ENCODE measurements around the gene DEFB108B.
"Not testable (repeated sequence)": the region's sequence is repeated elsewhere in the genome, so short reads cannot be mapped to it uniquely, and the experiment has no call there.

The DEFB108B gene, protein sequence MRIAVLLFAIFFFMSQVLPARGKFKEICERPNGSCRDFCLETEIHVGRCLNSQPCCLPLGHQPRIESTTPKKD

DNA sequence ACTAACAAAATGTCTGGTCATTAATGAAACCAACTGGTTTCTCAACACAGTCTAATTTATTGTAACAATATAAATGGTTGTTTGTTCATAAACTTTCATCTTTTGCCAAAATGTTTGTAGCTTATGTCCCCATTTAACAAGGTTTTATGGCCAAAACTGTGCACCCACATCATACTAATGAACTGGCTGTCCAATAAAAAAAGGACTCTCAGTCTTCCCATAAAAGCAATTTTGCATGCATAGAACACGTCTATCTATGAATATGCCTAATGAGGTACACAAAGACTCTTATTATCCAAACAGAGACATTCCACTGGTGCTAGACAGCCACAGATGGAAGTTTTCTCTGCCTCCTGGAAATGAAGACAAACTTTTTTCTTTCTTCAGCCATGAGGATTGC, at the start of gene DEFB108B:
DEFB108B (plus strand) TSS at position 390 of the 400 bp plus-strand sequence; CDS start at position 390, 0 bp downstream.
- DNase-seq, result not testable (repeated sequence)

DNA sequence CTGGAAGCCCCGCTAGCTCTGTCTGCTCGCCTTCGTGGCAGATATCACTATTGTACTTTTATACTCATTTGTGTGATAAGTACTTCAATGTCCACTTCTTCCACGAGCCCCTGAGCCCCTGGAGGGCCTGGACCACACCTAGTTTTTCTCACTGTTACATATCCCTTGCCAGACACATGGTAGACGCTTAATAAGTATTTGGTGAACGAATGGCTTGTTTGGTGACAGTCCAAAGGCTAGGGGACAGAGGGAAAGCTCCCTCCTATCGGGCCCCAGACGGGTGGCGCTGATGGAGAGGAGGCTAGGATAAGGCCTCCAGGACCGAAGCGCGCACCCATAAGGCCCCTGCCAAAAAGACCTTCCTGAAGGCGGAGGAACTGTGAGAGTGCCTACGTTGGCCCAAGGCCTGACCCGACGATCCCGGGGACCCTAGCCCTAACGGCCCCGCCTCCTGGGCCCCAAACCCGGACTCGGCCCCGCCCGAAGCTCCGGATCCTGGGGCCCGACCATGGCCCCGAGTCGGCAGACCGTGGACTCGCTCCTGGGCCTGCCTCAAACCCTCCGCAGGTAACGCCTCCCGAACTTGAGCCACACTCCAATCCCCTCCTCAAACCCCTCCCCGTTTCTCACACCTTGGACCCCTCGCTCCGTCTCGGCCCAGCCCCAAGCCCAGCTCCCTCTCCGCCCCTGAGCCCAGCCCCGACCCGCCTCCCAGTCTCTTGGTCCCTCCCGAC, 46.7 kb upstream of the DEFB108B start:
- not testable (repeated sequence) for DNase-seq

DNA sequence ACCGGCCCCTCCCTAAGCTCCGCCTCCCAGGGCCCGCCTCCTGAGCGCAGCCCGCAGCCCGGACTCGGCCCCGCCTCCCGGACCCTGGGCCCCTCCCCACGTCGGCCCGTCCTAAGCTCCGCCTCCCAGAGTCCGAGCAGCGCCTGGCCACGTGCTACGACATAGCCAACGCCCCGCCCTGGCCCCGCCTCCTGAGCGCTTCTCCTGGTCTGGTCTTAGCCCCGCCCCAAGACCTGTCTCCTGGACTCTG, 46.2 kb upstream of the DEFB108B start:
- DNase-seq, result peak; percentile 100

DNA sequence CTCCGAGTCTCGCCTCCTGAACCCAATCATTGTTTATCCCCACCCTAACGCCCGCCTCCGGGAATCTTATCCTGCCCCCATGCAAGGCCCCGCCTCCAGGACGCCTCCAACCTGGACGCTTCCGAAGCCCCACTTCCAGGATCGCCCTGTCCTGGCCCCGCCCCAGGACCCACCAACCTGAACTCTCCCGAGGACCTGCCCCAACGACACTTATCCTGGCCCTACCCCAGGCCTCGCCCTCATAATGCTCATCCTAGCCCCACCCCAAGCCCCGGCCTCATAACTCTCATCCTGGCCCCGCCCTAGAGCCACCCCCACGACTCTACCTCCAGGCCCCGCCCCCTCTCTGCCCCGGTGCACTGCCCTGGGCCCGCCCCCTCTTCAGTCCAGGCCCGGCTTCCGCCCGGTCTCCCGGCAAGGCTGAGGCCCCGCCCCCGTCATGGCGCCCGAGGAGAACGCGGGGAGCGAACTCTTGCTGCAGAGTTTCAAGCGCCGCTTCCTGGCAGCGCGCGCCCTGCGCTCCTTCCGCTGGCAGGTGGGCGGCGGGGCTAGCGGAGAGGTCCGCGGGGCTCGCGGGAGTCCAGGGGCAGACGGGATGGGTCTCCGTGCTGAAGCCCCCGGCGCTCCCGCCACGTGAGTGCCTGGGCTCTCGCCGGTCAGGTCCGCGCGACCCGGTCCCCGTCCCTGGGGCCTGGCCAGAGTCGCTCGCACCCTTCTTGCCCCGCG, 45.7 kb upstream of the DEFB108B start:
- DNase-seq, result peak; percentile 87

DNA sequence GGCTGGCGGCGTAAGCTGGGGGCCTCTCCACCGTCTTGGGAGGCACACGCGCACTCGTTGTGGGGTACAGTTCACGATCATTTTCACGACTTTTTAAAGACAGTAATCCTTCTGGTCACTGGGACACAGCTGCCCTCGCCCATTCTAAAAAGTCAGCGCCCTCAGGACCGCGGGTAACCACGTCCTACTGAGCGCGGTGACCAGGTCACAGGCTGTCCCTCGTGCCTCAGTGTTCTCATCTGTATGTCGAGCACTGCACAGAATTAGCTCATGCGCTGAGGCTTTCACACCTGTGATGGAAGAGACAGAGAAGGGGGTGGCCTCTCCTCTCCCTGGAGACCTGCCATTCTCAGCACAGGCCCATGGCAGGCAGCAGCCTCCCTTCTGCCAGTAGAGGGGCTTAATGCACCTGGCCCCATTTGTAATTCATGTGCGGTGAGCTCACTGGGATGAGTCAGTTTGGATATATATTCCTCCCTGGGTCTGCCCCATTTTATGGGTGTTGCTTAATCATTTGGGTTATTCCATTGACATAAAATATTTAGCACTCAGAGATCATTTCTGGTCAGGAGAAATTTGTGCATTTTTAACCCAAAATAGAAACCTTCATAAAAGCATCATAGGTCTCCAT, 45.1 kb upstream of the DEFB108B start:
- peak; percentile 35 for DNase-seq

DNA sequence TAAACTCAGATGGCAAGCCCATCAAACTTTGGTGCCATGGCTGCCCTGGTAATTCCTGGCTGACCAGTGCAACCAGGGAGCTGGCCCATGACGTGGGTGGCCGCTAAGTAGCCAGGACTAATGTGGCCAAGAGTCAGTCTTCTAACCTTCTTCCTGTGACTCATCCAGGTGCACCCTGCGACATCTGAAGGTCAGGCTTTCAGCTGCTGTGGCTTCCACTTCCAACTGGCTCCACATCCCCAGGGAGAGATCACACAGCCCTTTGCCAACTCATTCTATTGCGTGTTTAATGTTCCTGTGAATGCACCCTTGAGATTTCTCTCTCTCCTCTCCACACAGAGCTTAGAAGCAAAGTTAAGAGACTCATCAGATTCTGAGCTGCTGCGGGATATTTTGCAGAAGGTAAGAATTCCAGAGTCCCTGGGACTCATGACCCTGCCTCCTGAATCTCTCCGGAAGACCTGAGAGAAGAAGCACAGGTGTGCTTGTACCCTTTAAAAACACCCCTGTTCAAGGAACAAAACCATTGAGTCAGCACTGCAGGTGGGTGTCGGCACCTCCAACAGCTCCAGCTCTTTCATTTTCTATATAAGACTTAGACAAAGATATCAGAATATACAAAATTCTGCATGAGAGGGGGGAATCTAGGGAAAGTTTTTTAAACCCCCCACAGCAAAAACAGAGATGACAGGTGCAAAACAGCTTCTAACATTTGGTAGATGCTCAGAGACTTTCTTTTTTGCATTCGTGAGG, 43.4 kb upstream of the DEFB108B start:
- DNase-seq, result not testable (repeated sequence)

DNA sequence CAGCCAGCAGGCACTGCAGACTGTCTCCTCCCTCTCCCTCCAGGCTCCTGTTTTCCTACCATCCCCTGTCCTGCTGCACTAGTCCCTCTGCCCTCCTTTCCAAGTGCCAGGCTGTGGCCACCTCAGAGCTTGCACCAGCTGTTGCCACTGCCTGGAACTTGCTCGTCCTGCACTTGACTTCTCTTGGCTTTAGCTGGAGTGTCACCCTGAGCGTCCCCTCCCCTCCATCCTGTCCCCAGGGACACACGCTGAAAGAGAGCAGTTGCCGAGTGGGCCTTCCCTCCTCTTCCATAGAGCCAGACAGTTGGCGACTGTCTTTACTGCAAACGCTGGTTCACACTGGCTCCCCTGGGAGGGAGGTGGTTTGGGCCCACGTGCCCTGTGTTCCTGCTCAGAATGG, 41.9 kb upstream of the DEFB108B start:
- DNase-seq, result not testable (repeated sequence)

DNA sequence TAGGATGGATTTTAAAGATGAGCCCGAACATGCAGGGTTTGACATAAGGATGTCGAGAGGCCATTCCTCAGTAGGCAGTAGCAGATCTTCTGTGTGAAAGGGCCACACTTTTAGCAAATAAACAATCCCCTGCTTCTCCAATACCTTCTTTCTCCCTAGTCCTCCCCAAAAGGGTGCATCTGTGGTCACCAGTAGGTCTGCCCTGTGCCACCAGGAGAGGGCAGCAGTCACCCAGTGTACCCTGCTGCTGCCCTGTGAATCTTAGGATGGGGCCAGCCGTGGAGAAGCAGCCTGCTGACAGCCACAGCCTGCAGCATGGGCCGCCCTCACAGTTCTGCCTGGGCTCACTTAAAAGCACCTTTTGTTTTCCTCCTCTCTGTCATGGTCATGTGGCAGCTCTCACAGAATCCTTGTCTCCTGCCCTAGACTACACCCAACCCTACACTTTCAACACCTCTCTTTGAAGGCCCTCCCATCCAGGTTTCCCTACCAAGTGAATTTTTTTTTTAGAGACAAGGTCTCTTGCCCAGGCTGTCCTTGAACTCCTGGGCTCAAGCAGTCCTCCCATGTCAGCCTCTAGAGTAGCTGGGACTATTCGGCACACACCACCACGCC, 40.3 kb upstream of the DEFB108B start:
- DNase-seq, result peak; percentile 50

DNA sequence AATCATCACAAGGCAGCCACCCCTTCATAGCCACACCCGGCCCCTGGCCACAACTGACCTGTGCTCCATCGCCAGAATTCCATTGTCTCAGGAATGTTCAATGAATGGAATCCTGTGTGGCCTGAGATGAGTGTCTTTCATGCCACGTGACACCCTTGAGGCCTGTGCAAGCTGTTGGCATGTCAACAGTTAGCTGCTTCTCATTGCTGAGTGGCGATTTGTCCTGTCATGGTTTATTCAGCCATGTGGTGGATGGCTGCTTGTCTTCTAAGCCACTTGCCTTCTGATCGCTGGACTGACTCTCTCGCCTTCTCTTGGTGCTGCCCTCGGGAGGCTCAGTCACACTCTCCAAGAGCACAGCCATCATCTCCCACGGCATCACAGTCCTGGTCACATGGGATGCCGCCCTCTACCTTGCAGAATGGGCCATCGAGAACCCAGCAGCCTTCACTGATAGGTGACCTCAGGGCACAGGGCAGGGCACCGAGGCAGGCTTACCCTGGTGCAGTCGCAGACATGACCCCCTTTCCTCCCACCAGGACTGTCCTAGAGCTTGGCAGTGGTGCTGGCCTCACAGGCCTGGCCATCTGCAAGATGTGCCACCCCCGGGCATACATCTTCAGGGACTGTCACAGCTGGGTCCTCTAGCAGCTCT, 38.5 kb upstream of the DEFB108B start:
- DNase-seq, result not testable (repeated sequence)

DNA sequence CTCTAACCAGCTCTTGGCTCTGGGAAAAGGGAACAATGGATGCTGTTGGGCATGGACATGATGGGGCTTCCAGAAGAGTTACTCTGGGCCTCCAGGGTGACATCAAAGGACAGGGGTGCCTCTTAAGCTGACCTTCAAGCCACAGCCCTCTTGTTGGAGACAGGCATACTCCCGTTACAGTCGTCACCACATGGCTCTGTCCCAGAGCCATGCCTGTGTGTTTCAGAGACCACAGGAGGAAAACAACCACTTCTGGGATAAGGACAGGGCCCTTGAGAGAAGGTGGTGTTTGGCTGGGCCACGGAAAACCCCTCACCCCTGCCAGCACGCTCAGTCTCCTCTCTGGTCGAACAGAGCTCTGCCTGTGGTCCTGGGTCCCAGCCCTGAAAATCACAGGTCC, 37.8 kb upstream of the DEFB108B start:
- DNase-seq, result not testable (repeated sequence)

DNA sequence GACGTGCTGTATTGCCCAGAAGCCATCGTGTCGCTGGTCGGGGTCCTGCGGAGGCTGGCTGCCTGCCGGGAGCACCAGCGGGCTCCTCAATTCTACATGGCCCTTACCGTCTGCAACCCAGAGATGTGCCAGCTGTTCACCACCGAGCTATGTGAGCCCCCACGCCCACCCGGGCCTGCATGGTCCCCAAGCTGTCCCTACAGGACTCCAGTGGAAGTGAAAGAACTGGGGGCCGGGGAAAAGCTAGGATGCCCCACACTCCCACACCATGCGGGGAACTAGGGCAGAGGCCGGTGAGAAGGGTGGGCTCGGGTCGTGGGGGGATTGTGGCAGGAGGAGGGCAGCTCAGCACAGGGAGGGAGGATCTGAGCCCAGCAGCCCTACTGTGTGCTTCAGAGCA, 37.0 kb upstream of the DEFB108B start:
- not testable (repeated sequence) for DNase-seq

DNA sequence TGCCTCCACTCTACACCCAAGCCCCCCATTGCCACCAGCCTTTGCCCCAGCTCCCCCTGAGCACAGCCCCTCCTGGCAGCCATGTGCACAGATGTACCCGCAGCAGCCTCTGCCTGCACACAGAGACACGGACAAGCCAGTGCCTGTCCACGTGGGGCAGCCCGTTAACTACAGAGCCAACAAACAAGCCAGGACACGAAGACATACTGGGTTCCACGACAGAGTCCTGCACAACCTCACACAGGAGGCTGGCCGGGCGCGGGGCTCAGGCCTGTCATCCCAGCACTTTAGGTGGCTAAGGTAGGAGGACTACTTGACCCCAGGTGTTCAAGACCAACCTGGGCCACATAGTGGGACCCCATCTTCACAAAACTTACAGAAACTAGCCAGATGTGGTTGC, 36.2 kb upstream of the DEFB108B start:
- DNase-seq, result not testable (repeated sequence)

DNA sequence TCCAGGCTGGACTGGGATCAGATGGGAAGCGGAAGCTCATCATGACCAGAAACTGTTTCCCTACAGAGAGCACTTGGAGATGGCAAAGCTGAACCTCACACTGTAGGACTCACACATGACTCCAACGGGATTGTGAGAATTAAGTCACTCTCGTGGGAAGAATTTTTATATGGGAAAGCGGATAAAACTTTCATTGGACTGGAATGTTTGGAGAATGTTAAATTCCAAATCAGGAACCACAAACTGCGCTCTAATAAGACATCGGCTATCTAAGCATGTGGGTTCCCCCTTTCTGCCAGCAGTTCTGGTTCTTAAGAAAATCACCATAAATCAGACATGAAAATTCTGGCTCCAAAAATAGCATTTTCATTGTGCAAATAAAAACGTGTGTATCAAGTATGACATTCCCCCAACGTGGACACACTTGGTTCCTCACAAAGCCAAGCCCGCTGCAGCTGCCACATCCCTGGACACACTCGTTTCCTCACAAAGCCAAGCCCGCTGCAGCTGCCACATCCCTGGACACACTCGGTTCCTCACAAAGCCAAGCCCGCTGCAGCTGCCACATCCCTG, 33.4 kb upstream of the DEFB108B start:
- DNase-seq, result not testable (repeated sequence)

DNA sequence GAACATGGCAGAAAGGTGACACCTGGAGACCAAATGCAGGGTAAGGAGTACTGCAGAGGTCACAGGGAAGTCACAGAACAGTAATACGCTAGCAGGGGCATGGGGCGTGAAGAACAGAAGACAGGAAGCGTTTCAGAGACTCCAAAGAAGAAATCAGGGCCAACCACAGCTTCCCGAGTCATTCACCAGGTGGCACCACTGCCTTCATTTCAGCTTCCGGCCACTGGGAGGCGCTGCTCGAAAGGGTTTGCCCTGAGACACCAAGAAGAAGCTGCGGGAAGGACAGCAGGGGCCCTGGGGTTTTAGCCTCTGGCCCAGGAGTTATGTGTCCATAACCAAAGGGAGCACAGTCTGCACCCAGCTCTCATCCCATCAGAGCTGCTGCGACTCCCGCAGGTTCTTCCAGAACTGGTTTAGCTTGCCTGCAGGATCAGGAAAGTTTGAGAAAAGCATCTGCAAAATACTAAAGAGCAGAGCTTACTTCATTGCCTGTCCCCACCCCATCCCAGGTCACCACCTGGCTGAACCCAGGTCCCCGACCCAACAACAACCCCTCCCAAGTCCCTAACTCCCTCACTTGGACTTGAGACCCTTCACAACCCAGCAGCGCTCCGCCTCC, 32.6 kb upstream of the DEFB108B start:
- peak; percentile 95 for DNase-seq

DNA sequence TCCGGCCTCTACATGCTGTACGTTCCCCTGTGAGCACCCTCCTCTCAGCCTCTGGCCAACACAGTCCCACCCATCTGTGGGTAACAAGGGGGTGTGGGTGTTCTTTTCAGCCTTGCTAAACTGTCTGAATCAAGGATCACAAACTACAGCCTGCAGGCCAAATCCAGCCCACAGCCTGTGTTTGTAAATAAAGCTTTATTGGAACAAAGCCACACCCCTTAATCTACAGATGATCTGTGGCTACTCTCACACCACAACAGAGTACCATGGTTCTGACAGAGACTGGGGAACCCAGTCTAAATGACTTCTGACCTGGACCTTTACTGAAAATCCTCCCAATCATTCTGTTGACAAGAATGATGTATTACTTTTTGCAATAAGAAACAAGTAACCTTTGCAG, 32.0 kb upstream of the DEFB108B start:
- DNase-seq, result not testable (repeated sequence)

DNA sequence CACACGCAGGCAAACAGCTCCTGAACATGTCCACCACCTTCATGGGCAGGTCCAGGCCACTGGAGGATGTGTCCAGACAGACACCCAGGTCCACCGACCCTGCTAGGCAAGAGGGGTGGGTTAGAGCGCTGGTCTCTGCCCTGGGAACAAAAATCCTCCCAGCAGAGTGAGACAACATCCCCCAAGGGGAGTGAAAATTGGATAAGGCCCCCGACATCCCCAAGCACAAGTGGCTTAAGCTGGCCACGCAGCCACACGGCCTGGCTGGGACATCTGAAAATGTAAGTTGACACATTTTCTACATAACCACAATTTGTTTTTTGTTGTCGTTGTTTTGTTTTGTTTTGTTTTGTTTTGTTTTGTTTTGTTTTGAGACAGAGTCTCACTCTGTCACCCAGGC, 30.1 kb upstream of the DEFB108B start:
- not testable (repeated sequence) for DNase-seq

DNA sequence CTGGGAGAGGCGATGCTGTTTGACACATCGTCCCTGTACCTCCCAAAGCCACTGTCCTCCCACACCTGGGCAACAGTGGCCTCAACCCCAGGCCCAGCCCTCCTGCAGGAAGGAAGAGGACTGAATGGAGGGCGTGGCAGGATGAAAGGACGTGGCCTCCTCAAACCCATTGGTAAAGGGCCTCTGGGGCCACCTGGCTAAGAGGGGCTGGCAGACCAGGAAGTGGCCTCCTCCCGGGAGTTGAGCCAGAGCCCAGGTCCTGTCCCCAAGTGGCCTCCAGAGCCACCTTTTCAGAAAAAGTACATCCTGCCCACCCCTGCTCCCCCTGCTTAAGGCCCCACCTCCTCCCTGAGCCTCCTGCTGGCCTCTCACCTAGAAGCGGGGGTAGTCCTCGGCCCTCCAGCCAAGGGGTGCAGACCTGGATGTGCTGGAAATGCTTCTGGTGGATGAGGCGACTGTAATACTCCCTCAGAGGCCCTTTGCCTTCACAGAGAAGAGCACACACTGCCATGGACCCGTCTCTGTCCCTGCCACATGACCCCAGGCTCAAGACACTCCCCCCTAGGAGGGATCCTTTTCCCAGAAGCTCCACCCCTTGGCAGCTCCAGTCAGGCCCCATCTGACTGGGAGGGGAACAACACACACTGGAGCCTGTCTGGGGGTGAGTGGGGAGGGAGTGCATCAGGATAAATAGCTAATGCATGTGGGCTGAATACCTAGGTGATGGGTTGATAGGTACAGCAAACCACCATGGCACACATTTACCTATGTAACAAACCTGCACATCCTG, 28.6 kb upstream of the DEFB108B start:
- DNase-seq, result not testable (repeated sequence)

DNA sequence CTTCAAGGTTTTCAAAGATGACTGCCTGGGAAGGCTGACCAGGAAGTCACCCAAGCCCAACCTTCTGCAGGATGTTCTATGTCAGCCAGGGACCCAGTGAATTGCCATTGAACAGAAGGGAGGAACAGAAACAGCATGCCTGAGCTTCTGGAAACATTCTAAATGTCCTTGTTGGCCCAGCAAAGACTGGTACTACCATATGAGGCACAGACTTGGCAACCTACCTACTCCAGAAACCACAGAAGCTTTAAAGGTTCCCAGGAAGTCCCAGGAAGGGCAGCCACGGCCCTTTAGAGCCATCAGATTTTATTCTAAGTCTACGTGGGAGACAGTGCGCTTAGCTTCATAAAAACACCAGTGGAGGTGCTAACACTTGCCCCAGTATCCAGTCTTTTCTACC, 20.5 kb upstream of the DEFB108B start:
- not testable (repeated sequence) for DNase-seq

DNA sequence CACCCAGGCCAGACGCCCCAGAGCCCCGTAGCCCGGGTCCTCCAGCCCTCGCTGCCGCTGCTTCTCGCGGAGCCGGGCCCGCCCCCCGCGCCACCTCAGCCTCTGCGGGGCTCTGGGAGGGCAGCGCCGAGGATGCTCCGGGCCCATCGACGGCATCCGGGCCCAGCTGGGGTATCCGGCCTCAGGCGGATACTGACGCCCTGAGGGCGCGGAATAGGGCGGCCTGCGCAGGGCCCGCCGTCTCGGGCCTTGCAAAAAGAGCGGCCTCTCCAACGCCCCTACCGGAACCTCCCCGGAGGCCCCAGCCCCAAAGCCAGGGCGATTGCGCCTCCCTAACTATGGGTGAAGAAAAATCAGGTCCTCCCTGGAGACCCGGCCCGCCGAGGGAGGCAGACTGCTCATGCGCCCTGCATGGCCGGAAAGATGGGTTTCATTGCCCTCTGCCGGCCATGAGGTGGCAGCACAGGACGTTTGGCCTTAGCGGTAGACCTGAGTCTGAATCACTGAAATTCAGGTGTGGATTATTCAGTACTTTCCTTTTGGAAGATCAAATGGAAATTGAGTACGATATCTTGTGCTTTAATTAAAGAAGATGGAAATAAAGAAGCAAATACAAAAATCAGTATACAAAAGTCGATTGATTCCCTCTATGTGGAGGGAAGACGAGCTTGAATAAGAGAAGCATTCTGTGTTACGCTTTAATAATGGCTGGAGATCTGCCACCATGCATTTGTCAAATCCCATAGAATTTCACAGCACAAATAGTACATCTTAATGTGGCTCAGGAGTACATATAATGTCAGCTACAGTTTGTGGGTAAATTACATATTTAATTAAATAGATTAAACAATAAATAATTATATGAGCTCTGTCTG, 19.3 kb upstream of the DEFB108B start:
- peak; percentile 85 for DNase-seq
